Body of pancreas (tissue), 4 donors: ENCODE measurements around the gene CAMTA1.

Source experiments
- CTCF ChIP-seq, 7 experiments: fragments of 450-650 bp in 4 of 7; fragments of 200-600 bp in 3 of 7; sonication (generic) in 3 of 7; IDR thresholded peaks; one replicate each; pipeline ENCODE4 v1.5.1; 2016 to 2019; ENCODE audit warnings: antibody characterized with exemption in 7 of 7
- POLR2A ChIP-seq, 3 donors: fragments of 450-650 bp; IDR thresholded peaks; one replicate each; pipeline ENCODE4 v1.6.1; 2016; ENCODE audit warnings: antibody characterized with exemption in 3 of 3, mild to moderate bottlenecking in 2 of 3

DNA sequence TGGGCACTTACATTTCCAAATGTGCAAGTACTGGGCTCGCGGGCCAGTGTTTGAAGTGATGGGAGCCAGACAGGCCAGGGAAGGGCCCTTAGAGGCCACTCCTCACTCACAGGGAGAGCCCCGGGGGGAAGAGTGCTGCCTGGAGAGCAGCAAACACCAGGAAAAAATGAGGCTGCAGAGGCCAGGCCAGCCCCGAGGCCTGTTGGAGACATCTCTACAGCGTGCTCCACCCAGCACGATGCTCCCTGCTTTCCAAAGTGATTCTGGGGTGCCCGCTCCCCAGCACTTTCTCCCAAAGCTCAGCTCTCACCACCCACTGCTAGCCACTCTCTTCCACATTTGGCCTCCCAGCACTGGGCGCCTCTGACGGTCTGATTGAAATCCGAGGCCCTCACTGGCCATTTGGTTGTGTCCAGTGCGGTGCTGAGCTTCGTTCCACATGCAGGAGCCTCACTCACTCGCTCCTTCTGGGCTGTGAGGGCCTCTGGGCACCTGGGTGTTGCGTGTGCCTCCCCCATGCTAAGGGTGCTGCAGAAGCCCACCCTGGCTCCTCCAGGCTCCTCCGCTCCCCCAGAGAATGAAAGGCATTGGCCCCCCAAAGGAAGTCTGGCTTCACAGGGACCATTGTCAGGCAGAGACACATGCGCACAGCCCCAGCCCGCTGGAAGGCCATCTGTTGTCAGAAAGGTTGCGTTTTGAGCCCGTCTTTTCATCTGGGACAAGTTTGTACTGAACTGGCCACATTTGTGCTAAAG, 600.4 kb downstream of the CAMTA1 start:
- no peak for TF ChIP-seq CTCF (IDR thresholded peaks at IDR 0.05)
- no peak for TF ChIP-seq POLR2A (IDR thresholded peaks at IDR 0.05)
